Measurements from ENCODE around the gene USP40. TPM values are rescaled to one million over a fixed set of nuclear protein-coding genes. Genes with fewer than 3 reads are reported as not detected.

The USP40 gene
- total and polyA plus RNA-seq, 2 donors (not counting 1 experiment from before 2014, with no cell fraction given), result 18.9 to 40.6 TPM

GRCh38 chr2:233447506-233448219, 118.9 kb downstream of the USP40 start:
- H3K36me3 ChIP-seq (ENCODE audit: control insufficient read depth, insufficient read depth, low read length), result peaks cover 5% of the 10 kb centered on the region
- no peak for TF ChIP-seq CTCF (conservative IDR thresholded peaks at IDR 0.05 in 1 of 2, IDR thresholded peaks at IDR 0.05 in 1 of 2; ENCODE audit: low read depth in 1 of 2, low read length in 2 of 2)
- TF ChIP-seq EZH2 (IDR thresholded peaks at IDR 0.05; ENCODE audit: low read length, missing control alignments), result no peak
- H3K9me3 ChIP-seq (ENCODE audit: control insufficient read depth, insufficient read depth, low read depth, low read length), result no peaks in the 10 kb centered on the region
- no peaks in the 10 kb centered on the region for H3K27me3 ChIP-seq (ENCODE audit: control insufficient read depth, insufficient read depth, low read length)
- H3K9ac ChIP-seq (ENCODE audit: insufficient read depth, low read length), result no peak overlapping the region
- H3K4me1 ChIP-seq (ENCODE audit: control insufficient read depth, extremely low read depth, insufficient read depth, low read length), result no peaks in the 10 kb centered on the region
- H3K27ac ChIP-seq (ENCODE audit: insufficient read depth, low read length), result no peak overlapping the region
- no peaks in the 10 kb centered on the region for H4K20me1 ChIP-seq (ENCODE audit: control insufficient read depth, extremely low read depth, insufficient read depth, low read length)
- DNase-seq (ENCODE audit: low read depth in 2 of 2), result no peak
- H3K79me2 ChIP-seq (ENCODE audit: control insufficient read depth, insufficient read depth, low read length), result no peaks in the 10 kb centered on the region
- no peak overlapping the region for H3K4me3 ChIP-seq (replicated peaks in 1 of 4; ENCODE audit: control extremely low read depth in 1 of 4, insufficient read depth in 1 of 4, low read depth in 3 of 4, low read length in 4 of 4)
- no peak overlapping the region for H2AFZ ChIP-seq (ENCODE audit: low read length)
- no peak overlapping the region for H3K4me2 ChIP-seq (ENCODE audit: extremely low read depth, insufficient read depth, low read length)

GRCh38 chr2:233446606-233447305, 119.8 kb downstream of the USP40 start:
- no peak overlapping the region for H3K27ac ChIP-seq (ENCODE audit: insufficient read depth, low read length)
- H3K4me1 ChIP-seq (ENCODE audit: control insufficient read depth, extremely low read depth, insufficient read depth, low read length), result no peaks in the 10 kb centered on the region
- H2AFZ ChIP-seq (ENCODE audit: low read length), result no peak overlapping the region
- DNase-seq (ENCODE audit: low read depth in 2 of 2), result no peak
- H4K20me1 ChIP-seq (ENCODE audit: control insufficient read depth, extremely low read depth, insufficient read depth, low read length), result no peaks in the 10 kb centered on the region
- no peaks in the 10 kb centered on the region for H3K27me3 ChIP-seq (ENCODE audit: control insufficient read depth, insufficient read depth, low read length)
- H3K9ac ChIP-seq (ENCODE audit: insufficient read depth, low read length), result no peak overlapping the region
- H3K36me3 ChIP-seq (ENCODE audit: control insufficient read depth, insufficient read depth, low read length), result peaks cover 5% of the 10 kb centered on the region
- no peaks in the 10 kb centered on the region for H3K9me3 ChIP-seq (ENCODE audit: control insufficient read depth, insufficient read depth, low read depth, low read length)
- no peak overlapping the region for H3K4me3 ChIP-seq (replicated peaks in 1 of 4; ENCODE audit: control extremely low read depth in 1 of 4, insufficient read depth in 1 of 4, low read depth in 3 of 4, low read length in 4 of 4)
- no peaks in the 10 kb centered on the region for H3K79me2 ChIP-seq (ENCODE audit: control insufficient read depth, insufficient read depth, low read length)
- no peak overlapping the region for H3K4me2 ChIP-seq (ENCODE audit: extremely low read depth, insufficient read depth, low read length)
- no peak for TF ChIP-seq EZH2 (IDR thresholded peaks at IDR 0.05; ENCODE audit: low read length, missing control alignments)
- TF ChIP-seq CTCF (conservative IDR thresholded peaks at IDR 0.05 in 1 of 2, IDR thresholded peaks at IDR 0.05 in 1 of 2; ENCODE audit: low read depth in 1 of 2, low read length in 2 of 2), result no peak

GRCh38 chr2:233446121-233446520, 120.5 kb downstream of the USP40 start:
- no peak overlapping the region for H2AFZ ChIP-seq (ENCODE audit: low read length)
- H3K4me1 ChIP-seq (ENCODE audit: control insufficient read depth, extremely low read depth, insufficient read depth, low read length), result no peaks in the 10 kb centered on the region
- H3K9ac ChIP-seq (ENCODE audit: insufficient read depth, low read length), result no peak overlapping the region
- no peak overlapping the region for H3K27ac ChIP-seq (ENCODE audit: insufficient read depth, low read length)
- H3K79me2 ChIP-seq (ENCODE audit: control insufficient read depth, insufficient read depth, low read length), result no peaks in the 10 kb centered on the region
- H3K4me2 ChIP-seq (ENCODE audit: extremely low read depth, insufficient read depth, low read length), result no peak overlapping the region
- peaks cover 5% of the 10 kb centered on the region for H3K36me3 ChIP-seq (ENCODE audit: control insufficient read depth, insufficient read depth, low read length)
- no peak for TF ChIP-seq EZH2 (IDR thresholded peaks at IDR 0.05; ENCODE audit: low read length, missing control alignments)
- no peak for TF ChIP-seq CTCF (conservative IDR thresholded peaks at IDR 0.05 in 1 of 2, IDR thresholded peaks at IDR 0.05 in 1 of 2; ENCODE audit: low read depth in 1 of 2, low read length in 2 of 2)
- no peaks in the 10 kb centered on the region for H3K9me3 ChIP-seq (ENCODE audit: control insufficient read depth, insufficient read depth, low read depth, low read length)
- H4K20me1 ChIP-seq (ENCODE audit: control insufficient read depth, extremely low read depth, insufficient read depth, low read length), result no peaks in the 10 kb centered on the region
- H3K4me3 ChIP-seq (replicated peaks in 1 of 4; ENCODE audit: control extremely low read depth in 1 of 4, insufficient read depth in 1 of 4, low read depth in 3 of 4, low read length in 4 of 4), result no peak overlapping the region
- no peaks in the 10 kb centered on the region for H3K27me3 ChIP-seq (ENCODE audit: control insufficient read depth, insufficient read depth, low read length)
- DNase-seq (ENCODE audit: low read depth in 2 of 2), result no peak
